Stimulated activated CD8-positive, alpha-beta memory T cell treated with anti-CD3 and anti-CD28 coated beads, Interleukin-15, amount 100 ng/mL, for 4 hours (primary cell): ENCODE measurements around the gene VDAC2.

Experiments used
- DNase-seq, 2 donors: peaks; one replicate each; pipeline ENCODE4 v3.0.0-alpha.2; 2020; ENCODE audit warnings: low read depth in 2 of 2

Gene VDAC2

GRCh38 chr10:75253281-75254220 is 43.0 kb downstream of the VDAC2 start:
- DNase-seq = no peak

- DNase-seq = no peak
Measured at GRCh38 chr10:75254739-75255138, 44.1 kb downstream of the VDAC2 start.

DNA sequence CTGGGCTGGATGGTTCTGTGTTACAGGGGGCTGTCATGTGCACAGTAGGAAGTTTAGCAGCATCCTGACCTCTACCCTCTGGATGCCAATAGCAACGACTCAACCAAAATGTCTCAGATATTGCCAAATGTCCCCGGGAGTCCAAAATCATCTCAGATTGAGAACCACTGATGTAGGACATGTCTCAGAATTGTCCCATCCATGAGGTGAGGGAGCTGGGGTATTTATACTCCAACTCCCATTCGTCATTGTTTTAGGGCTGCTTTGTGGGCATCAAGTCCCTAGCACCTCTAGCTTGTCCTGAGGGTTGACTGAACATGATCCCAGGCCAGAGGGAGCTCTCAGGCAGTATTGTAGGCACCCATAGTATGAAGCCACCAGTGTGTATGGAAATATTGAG is 50.4 kb downstream of the VDAC2 start:
- no peak for DNase-seq

GRCh38 chr10:75261813-75262705 is 51.5 kb downstream of the VDAC2 start:
- DNase-seq = no peak

- no peak for DNase-seq
Measured at GRCh38 chr10:75263806-75264205, 53.2 kb downstream of the VDAC2 start.

DNA sequence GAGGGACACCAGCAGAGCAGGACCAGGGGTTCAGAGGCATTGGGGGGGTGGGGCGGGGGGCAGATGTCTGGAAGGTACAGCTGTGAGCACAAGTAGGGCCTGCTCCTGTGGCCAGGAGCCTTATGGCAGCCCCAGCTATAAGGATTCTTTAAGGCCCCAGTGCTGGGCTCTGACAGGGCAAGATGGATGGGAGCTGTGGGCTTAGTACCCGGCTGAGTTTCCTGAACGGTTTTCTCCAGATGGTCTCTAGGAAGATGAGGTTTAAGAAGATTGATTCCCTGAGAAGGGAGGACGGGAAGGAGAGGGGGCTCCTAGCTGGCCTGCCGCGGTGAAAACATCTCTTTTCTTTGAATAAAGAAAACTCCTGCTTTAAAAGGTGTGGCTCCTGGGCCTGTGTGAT is 55.3 kb downstream of the VDAC2 start:
- DNase-seq = no peak

DNA sequence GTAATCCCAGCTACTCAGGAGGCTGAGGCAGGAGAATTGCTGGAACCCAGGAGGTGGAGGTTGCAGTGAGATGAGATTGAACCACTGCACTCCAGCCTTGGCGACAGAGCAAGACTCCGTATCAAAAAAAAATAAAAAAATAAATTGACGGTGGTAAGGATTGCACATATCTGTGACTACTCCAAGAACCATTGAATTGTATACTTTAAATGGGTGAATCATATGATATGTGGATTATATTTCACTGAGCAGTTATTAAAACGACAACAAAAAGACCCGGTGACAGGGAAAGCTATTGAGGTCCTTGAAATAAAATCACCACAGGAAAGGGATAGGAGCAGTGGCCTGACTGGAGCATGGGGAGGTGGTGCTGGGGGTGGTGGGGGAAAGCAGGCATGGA is 56.3 kb downstream of the VDAC2 start:
- DNase-seq = no peak

DNA sequence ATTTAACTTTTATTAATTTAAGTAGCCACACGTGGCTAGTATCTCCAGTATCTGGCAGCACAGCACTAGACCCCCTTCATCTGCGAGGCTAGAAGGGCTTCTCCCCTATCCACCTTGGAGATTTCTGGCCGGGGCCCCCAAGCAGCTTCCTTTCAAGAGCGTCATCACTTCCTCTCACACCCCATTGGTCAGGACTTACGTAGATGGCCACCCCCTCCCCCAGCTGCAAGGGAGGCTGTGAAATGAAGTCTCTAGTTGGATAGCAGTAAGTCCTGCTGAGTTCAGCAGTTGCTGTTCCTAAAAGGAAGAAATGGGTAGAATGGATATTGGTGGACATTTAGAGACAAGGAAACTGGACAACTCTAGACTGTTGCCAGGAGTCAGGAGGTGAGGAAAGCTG is 59.0 kb downstream of the VDAC2 start:
- no peak for DNase-seq

- DNase-seq = no peak
Measured at GRCh38 chr10:75272094-75272493, 61.5 kb downstream of the VDAC2 start.

GRCh38 chr10:75272896-75273295 is 62.3 kb downstream of the VDAC2 start:
- DNase-seq = no peak

GRCh38 chr10:75276069-75276872 is 65.7 kb downstream of the VDAC2 start:
- DNase-seq = no peak

DNA sequence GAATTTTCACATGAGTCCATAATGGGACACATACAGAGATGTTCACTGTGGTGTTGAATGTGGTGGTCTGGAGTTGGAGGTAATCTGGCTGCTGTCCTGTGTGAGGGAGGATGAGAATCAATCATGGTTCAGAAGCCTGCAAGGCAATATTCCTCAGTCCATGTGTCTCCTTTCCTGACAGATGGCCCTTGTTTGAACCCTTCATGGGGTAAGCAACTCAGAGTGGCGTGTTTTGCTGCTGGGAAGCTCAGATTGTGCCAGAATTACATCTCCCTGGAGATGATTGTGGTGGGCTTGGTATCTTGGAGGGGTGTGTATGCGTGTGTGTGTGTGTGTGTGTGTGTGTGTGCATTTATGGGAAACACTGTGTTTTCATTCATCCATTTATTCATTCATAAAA is 69.6 kb downstream of the VDAC2 start:
- no peak for DNase-seq
